ENCODE data around the gene IRS1.

IRS1 gene

GRCh38 chr2:226715347-226715990 is 84.2 kb downstream of the IRS1 start:
- H3K27ac ChIP-seq, result no peak overlapping the region
- TF ChIP-seq CTCF (conservative IDR thresholded peaks at IDR 0.05; ENCODE audit: low read depth), result no peak
- POLR2A ChIA-PET (ENCODE audit: low non-redundant PET), result no interaction called here

GRCh38 chr2:226712941-226713340 is 86.7 kb downstream of the IRS1 start:
- ChIA-PET POLR2A (ENCODE audit: low non-redundant PET) (no interaction called here), CTCF (interaction anchor here (0.5 kb wide), 1 partner anchor 525 kb away, joined by 3 read pairs; no protein-coding TSS in a partner anchor)
- no peak for TF ChIP-seq CTCF (conservative IDR thresholded peaks at IDR 0.05; ENCODE audit: low read depth)
- no peak overlapping the region for H3K27ac ChIP-seq
- no peak for DNase-seq (ENCODE audit: low spot score)

More at GRCh38 chr2:226715347-226715990, 84.2 kb downstream of the IRS1 start:
- DNase-seq (ENCODE audit: low spot score), result no peak
- CTCF ChIA-PET, result no interaction called here

GRCh38 chr2:226711606-226712296 is 87.9 kb downstream of the IRS1 start:
- POLR2A ChIA-PET (ENCODE audit: low non-redundant PET), result no interaction called here
- DNase-seq (ENCODE audit: low spot score), result no peak
- no peak for TF ChIP-seq CTCF (conservative IDR thresholded peaks at IDR 0.05; ENCODE audit: low read depth)
- no peak overlapping the region for H3K27ac ChIP-seq
- CTCF ChIA-PET, result no interaction called here

GRCh38 chr2:226707499-226707898 is 92.1 kb downstream of the IRS1 start:
- no peak for TF ChIP-seq CTCF (conservative IDR thresholded peaks at IDR 0.05; ENCODE audit: low read depth)
- ChIA-PET POLR2A (ENCODE audit: low non-redundant PET) (interaction anchor here (0.5 kb wide), 1 partner anchor 64 kb away, joined by 3 read pairs; no protein-coding TSS in a partner anchor), CTCF (no interaction called here)
- no peak overlapping the region for H3K27ac ChIP-seq
- no peak for DNase-seq (ENCODE audit: low spot score)

GRCh38 chr2:226705965-226706364 is 93.7 kb downstream of the IRS1 start:
- no peak for DNase-seq (ENCODE audit: low spot score)
- POLR2A ChIA-PET (ENCODE audit: low non-redundant PET), result interaction anchor here (0.7 kb wide), 1 partner anchor 623 kb away, joined by 5 read pairs; no protein-coding TSS in a partner anchor
- no peak for TF ChIP-seq CTCF (conservative IDR thresholded peaks at IDR 0.05; ENCODE audit: low read depth)
- no peak overlapping the region for H3K27ac ChIP-seq
- CTCF ChIA-PET, result interaction anchor here (0.6 kb wide), 1 partner anchor 23 kb away, joined by 3 read pairs; no protein-coding TSS in a partner anchor

- ChIA-PET POLR2A (ENCODE audit: low non-redundant PET) (interaction anchor here (0.7 kb wide), 1 partner anchor 622 kb away, joined by 5 read pairs; no protein-coding TSS in a partner anchor), CTCF (no interaction called here)
- no peak for DNase-seq (ENCODE audit: low spot score)
- no peak for TF ChIP-seq CTCF (conservative IDR thresholded peaks at IDR 0.05; ENCODE audit: low read depth)
- no peak overlapping the region for H3K27ac ChIP-seq
These were observed 94.3 kb downstream of the IRS1 start for GRCh38 chr2:226705133-226705886.

All from RWPE1 (cell line).